Neural progenitor cell (in vitro differentiated cells): ENCODE measurements around the gene STARD8. TPM values are rescaled to one million over a fixed set of nuclear protein-coding genes. Genes with fewer than 3 reads are reported as not detected.
"Not testable (repeated sequence)": the region's sequence is repeated elsewhere in the genome, so short reads cannot be mapped to it uniquely, and the experiment has no call there.

Experiments used
- DNase-seq: peaks from one replicate; pipeline ENCODE4 v3.0.0-alpha.2; 2016; ENCODE audit warnings: low spot score
- H2AFZ ChIP-seq: fragments of 200-600 bp; sonication (generic); replicated peaks from 2 replicates; pipeline ENCODE4 v1.6.1; 2016; ENCODE audit warnings: antibody characterized with exemption
- H3F3A ChIP-seq: fragments of 200-600 bp; sonication (generic); 2 replicates; pipeline ENCODE4 v1.6.1; 2016; ENCODE audit warnings: antibody characterized with exemption, low read depth
- H3K27ac ChIP-seq: fragments of 200-600 bp; sonication (generic); 2 replicates; pipeline ENCODE4 v1.5.1; 2016; ENCODE audit warnings: mild to moderate bottlenecking
- H3K27me3 ChIP-seq: fragments of 200-600 bp; sonication (generic); 2 replicates; pipeline ENCODE4 v1.6.1; 2016; ENCODE audit warnings: mild to moderate bottlenecking, moderate library complexity
- H3K36me3 ChIP-seq: fragments of 200-600 bp; sonication (generic); 2 replicates; pipeline ENCODE4 v1.5.1; 2016
- H3K4me1 ChIP-seq: fragments of 200-600 bp; sonication (generic); 2 replicates; pipeline ENCODE4 v1.6.1; 2016; ENCODE audit warnings: mixed run types
- H3K4me2 ChIP-seq: fragments of 200-600 bp; sonication (generic); 2 replicates; pipeline ENCODE4 v1.6.1; 2016
- H3K4me3 ChIP-seq: fragments of 200-600 bp; sonication (generic); 2 replicates; pipeline ENCODE4 v1.5.1; 2016
- H3K79me2 ChIP-seq: fragments of 200-600 bp; sonication (generic); 2 replicates; pipeline ENCODE4 v1.6.1; 2016; ENCODE audit warnings: low read depth
- H3K9ac ChIP-seq: fragments of 200-600 bp; sonication (generic); 2 replicates; pipeline ENCODE4 v1.6.1; 2016
- H3K9me3 ChIP-seq: fragments of 200-600 bp; sonication (generic); 2 replicates; pipeline ENCODE4 v1.5.1; 2016; ENCODE audit warnings: low read depth
- H4K20me1 ChIP-seq: fragments of 200-600 bp; sonication (generic); 2 replicates; pipeline ENCODE4 v1.6.1; 2016; ENCODE audit warnings: low read depth
- H3K27ac Mint-ChIP-seq: 3 replicates; pipeline ENCODE4 v1.8.0; 2021; ENCODE audit warnings: mixed read lengths
- H3K27me3 Mint-ChIP-seq: 2 replicates; pipeline ENCODE4 v1.8.0; 2022; ENCODE audit warnings: low read depth, mild to moderate bottlenecking, inconsistent platforms, moderate library complexity, mixed read lengths; ENCODE audit not compliant: insufficient read depth
- H3K36me3 Mint-ChIP-seq: 3 replicates; pipeline ENCODE4 v1.8.0; 2021; ENCODE audit warnings: mixed read lengths
- H3K4me1 Mint-ChIP-seq: 3 replicates; pipeline ENCODE4 v1.8.0; 2021; ENCODE audit warnings: mixed read lengths
- H3K4me3 Mint-ChIP-seq: 3 replicates; pipeline ENCODE4 v1.8.0; 2021; ENCODE audit warnings: mild to moderate bottlenecking, moderate library complexity, mixed read lengths
- H3K9me3 Mint-ChIP-seq: 3 replicates; pipeline ENCODE4 v1.8.0; 2020; ENCODE audit warnings: mixed read lengths
- CTCF ChIP-seq: fragments of 200-600 bp; sonication (generic); IDR thresholded peaks from 2 replicates; pipeline ENCODE4 v1.5.1; 2017; ENCODE audit warnings: antibody characterized with exemption, mild to moderate bottlenecking
- EZH2 ChIP-seq: fragments of 200-600 bp; sonication (generic); IDR thresholded peaks from 2 replicates; pipeline ENCODE4 v1.6.1; 2017; ENCODE audit warnings: antibody characterized with exemption, mild to moderate bottlenecking, moderate library complexity
- EZH2phosphoT487 ChIP-seq: fragments of 200-600 bp; sonication (generic); IDR thresholded peaks from 2 replicates; pipeline ENCODE4 v1.6.1; 2017; ENCODE audit warnings: antibody characterized with exemption
- total RNA-seq: library from RNA; depleted of rRNA; stranded (reverse); fragments of >200 nt; gene quantifications from 2 replicates; pipeline ENCODE4 v1.2.3, GENCODE V29; 2015; ENCODE audit warnings: low replicate concordance

Gene STARD8
- total RNA-seq, 1 donor from 2014 or later: 0.82 TPM

- Mint-ChIP-seq H3K27ac (no peak overlapping the region), H3K36me3 (no peaks in the 10 kb centered on the region), H3K4me3 (no peak overlapping the region), H3K27me3 (peaks cover 5% of the 10 kb centered on the region), H3K9me3 (peaks cover 8% of the 10 kb centered on the region), H3K4me1 (no peaks in the 10 kb centered on the region)
- H3F3A ChIP-seq: no peaks in the 10 kb centered on the region
- DNase-seq: no peak
- H3K9ac ChIP-seq: no peak overlapping the region
- H2AFZ ChIP-seq: no peak overlapping the region
- H3K27ac ChIP-seq: no peak overlapping the region
- no peaks in the 10 kb centered on the region for H3K79me2 ChIP-seq
- H3K4me1 ChIP-seq: no peaks in the 10 kb centered on the region
- H4K20me1 ChIP-seq: no peaks in the 10 kb centered on the region
- no peaks in the 10 kb centered on the region for H3K27me3 ChIP-seq
- H3K9me3 ChIP-seq: no peaks in the 10 kb centered on the region
- no peak overlapping the region for H3K4me3 ChIP-seq
- TF ChIP-seq CTCF (no peak), EZH2 (no peak)
- H3K36me3 ChIP-seq: no peaks in the 10 kb centered on the region
- no peak overlapping the region for H3K4me2 ChIP-seq
Measured at GRCh38 chrX:68735266-68735665, 87.8 kb downstream of the STARD8 start.

- H3K4me3 Mint-ChIP-seq, H3K36me3 ChIP-seq, H3K27me3 Mint-ChIP-seq, H3K9me3 ChIP-seq, H3K36me3 Mint-ChIP-seq, H3F3A ChIP-seq, H3K4me3 ChIP-seq, H2AFZ ChIP-seq, H4K20me1 ChIP-seq, H3K9ac ChIP-seq, H3K27ac Mint-ChIP-seq, H3K4me2 ChIP-seq, H3K4me1 ChIP-seq, H3K27me3 ChIP-seq, H3K27ac ChIP-seq, H3K9me3 Mint-ChIP-seq, H3K4me1 Mint-ChIP-seq, H3K79me2 ChIP-seq, DNase-seq: not testable (repeated sequence)
Measured at GRCh38 chrX:68741864-68742263, 94.4 kb downstream of the STARD8 start.

GRCh38 chrX:68743754-68744153 is 96.3 kb downstream of the STARD8 start:
- no peak overlapping the region for H3K27ac ChIP-seq
- no peaks in the 10 kb centered on the region for H3K36me3 Mint-ChIP-seq
- H3K79me2 ChIP-seq: no peaks in the 10 kb centered on the region
- H4K20me1 ChIP-seq: no peaks in the 10 kb centered on the region
- no peak for TF ChIP-seq CTCF
- no peak for TF ChIP-seq EZH2
- no peak for TF ChIP-seq EZH2phosphoT487
- no peak overlapping the region for H3K4me2 ChIP-seq
- H3K27me3 Mint-ChIP-seq: peaks cover 9% of the 10 kb centered on the region
- H3K4me1 ChIP-seq: no peaks in the 10 kb centered on the region
- peaks cover 3% of the 10 kb centered on the region for H3K9me3 Mint-ChIP-seq
- no peaks in the 10 kb centered on the region for H3K9me3 ChIP-seq
- H3K27ac Mint-ChIP-seq: no peak overlapping the region
- DNase-seq: no peak
- H3K9ac ChIP-seq: no peak overlapping the region
- no peaks in the 10 kb centered on the region for H3K4me1 Mint-ChIP-seq
- H3K4me3 Mint-ChIP-seq: no peak overlapping the region
- no peak overlapping the region for H2AFZ ChIP-seq
- H3F3A ChIP-seq: no peaks in the 10 kb centered on the region
- H3K36me3 ChIP-seq: no peaks in the 10 kb centered on the region
- H3K27me3 ChIP-seq: no peaks in the 10 kb centered on the region
- H3K4me3 ChIP-seq: no peak overlapping the region

- Histone ChIP-seq H3K4me3 (no peak overlapping the region), H4K20me1 (no peaks in the 10 kb centered on the region), H3K79me2 (no peaks in the 10 kb centered on the region), H3K27ac (no peak overlapping the region), H3K9ac (no peak overlapping the region), H3K4me2 (no peak overlapping the region), H3K36me3 (no peaks in the 10 kb centered on the region), H2AFZ (no peak overlapping the region), H3F3A (no peaks in the 10 kb centered on the region), H3K4me1 (no peaks in the 10 kb centered on the region), H3K9me3 (no peaks in the 10 kb centered on the region), H3K27me3 (no peaks in the 10 kb centered on the region)
- H3K9me3 Mint-ChIP-seq: peaks cover 3% of the 10 kb centered on the region
- no peaks in the 10 kb centered on the region for H3K4me1 Mint-ChIP-seq
- no peak overlapping the region for H3K4me3 Mint-ChIP-seq
- H3K27me3 Mint-ChIP-seq: peaks cover 9% of the 10 kb centered on the region
- no peak overlapping the region for H3K27ac Mint-ChIP-seq
- no peaks in the 10 kb centered on the region for H3K36me3 Mint-ChIP-seq
- no peak for TF ChIP-seq CTCF
- no peak for TF ChIP-seq EZH2phosphoT487
- TF ChIP-seq EZH2: no peak
- DNase-seq: no peak
Measured at GRCh38 chrX:68746988-68747387, 99.5 kb downstream of the STARD8 start.
